OCI-LY1 (cell line): ENCODE data around the gene CPTP.

ENCODE experiments used
- CTCF ChIP-seq: fragments of 200-600 bp; sonication (generic), shearing (Covaris generic); IDR thresholded peaks from 2 replicates; pipeline ENCODE4 v1.5.1; 2017; ENCODE audit warnings: mild to moderate bottlenecking, antibody characterized with exemption, low read length, moderate library complexity, mixed read lengths
- EZH2 ChIP-seq: fragments of 200-600 bp; sonication (generic), shearing (Covaris generic); IDR thresholded peaks from 2 replicates; pipeline ENCODE4 v1.8.0; 2017; ENCODE audit warnings: borderline replicate concordance, mixed run types, mild to moderate bottlenecking, antibody characterized with exemption, low read length, moderate library complexity, mixed read lengths

GRCh38 chr1:1345860-1346500 lies 21.4 kb downstream of the CPTP start:
- TF ChIP-seq CTCF (no peak), EZH2 (no peak)
